Neural cell (in vitro differentiated cells): Measurements from ENCODE around the gene SELENOI. TPM values are rescaled to one million over a fixed set of nuclear protein-coding genes. Genes with fewer than 3 reads are reported as not detected.

ENCODE experiments used
- H2AFZ ChIP-seq: fragments of 200-600, 300-800 bp; sonication (generic), shearing (Covaris generic); 2 replicates; pipeline ENCODE4 v1.6.0; 2014; ENCODE audit warnings: low read depth, mild to moderate bottlenecking, antibody characterized with exemption, low read length, moderate library complexity
- H3F3A ChIP-seq: fragments of 200-600 bp; shearing (Covaris generic); 2 replicates; pipeline ENCODE4 v1.6.1; 2016; ENCODE audit warnings: mild to moderate bottlenecking, moderate library complexity, mixed read lengths, antibody characterized with exemption, low read length; ENCODE audit not compliant: insufficient read depth, poor library complexity, severe bottlenecking
- H3K27ac ChIP-seq: fragments of 200-600, 300-800 bp; sonication (generic), shearing (Covaris generic); 2 replicates; pipeline ENCODE4 v1.5.1; 2014; ENCODE audit warnings: mild to moderate bottlenecking, low read length, moderate library complexity
- H3K27me3 ChIP-seq: fragments of 300-800, 200-600 bp; sonication (generic), shearing (Covaris generic); 2 replicates; pipeline ENCODE4 v1.6.0; 2014; ENCODE audit warnings: mild to moderate bottlenecking, low read depth, low read length, moderate library complexity; ENCODE audit not compliant: insufficient read depth
- H3K36me3 ChIP-seq: fragments of 300-800, 200-600 bp; sonication (generic), shearing (Covaris generic); 2 replicates; pipeline ENCODE4 v1.5.1; 2014; ENCODE audit warnings: mild to moderate bottlenecking, antibody characterized with exemption, low read length, moderate library complexity; ENCODE audit not compliant: insufficient read depth
- H3K4me2 ChIP-seq: fragments of 300-800, 200-600 bp; sonication (generic), shearing (Covaris generic); 2 replicates; pipeline ENCODE4 v1.6.0; 2014; ENCODE audit warnings: mild to moderate bottlenecking, low read length
- H3K4me3 ChIP-seq: fragments of 300-800, 200-600 bp; sonication (generic), shearing (Covaris generic); 2 replicates; pipeline ENCODE4 v1.5.1; 2014; ENCODE audit warnings: mild to moderate bottlenecking, low read length, moderate library complexity
- H3K79me2 ChIP-seq: fragments of 200-600 bp; shearing (Covaris generic); replicated peaks from 2 replicates; pipeline ENCODE4 v1.6.0; 2014; ENCODE audit warnings: mild to moderate bottlenecking, low read length, moderate library complexity; ENCODE audit not compliant: insufficient read depth
- H3K9ac ChIP-seq: fragments of 300-800, 200-600 bp; sonication (generic), shearing (Covaris generic); 2 replicates; pipeline ENCODE4 v1.6.1; 2016; ENCODE audit warnings: mild to moderate bottlenecking, low read length, mixed read lengths
- H3K9me2 ChIP-seq: fragments of 200-600 bp; shearing (Covaris generic); 2 replicates; pipeline ENCODE4 v1.6.1; 2016; ENCODE audit warnings: mild to moderate bottlenecking, low read length, mixed read lengths; ENCODE audit not compliant: insufficient read depth
- H3K9me3 ChIP-seq: fragments of 200-600, 300-800 bp; sonication (generic), shearing (Covaris generic); 2 replicates; pipeline ENCODE4 v1.6.1; 2016; ENCODE audit warnings: mild to moderate bottlenecking, mixed run types, low read length, moderate library complexity, mixed read lengths
- H4K20me1 ChIP-seq: fragments of 200-600 bp; shearing (Covaris generic); 2 replicates; pipeline ENCODE4 v1.6.1; 2016; ENCODE audit warnings: mild to moderate bottlenecking, mixed run types; ENCODE audit not compliant: insufficient read depth
- EP300 ChIP-seq: fragments of 450-650 bp; conservative IDR thresholded peaks from 2 replicates; pipeline ENCODE4 v1.6.1; 2014; ENCODE audit warnings: antibody characterized with exemption, mild to moderate bottlenecking, moderate library complexity; ENCODE audit not compliant: poor library complexity, severe bottlenecking
- EZH2 ChIP-seq: fragments of 200-600, 300-800 bp; shearing (Covaris generic), sonication (generic); IDR thresholded peaks from 2 replicates; pipeline ENCODE4 v1.6.1; 2014; ENCODE audit warnings: antibody characterized with exemption, low read length, borderline replicate concordance, mild to moderate bottlenecking; ENCODE audit not compliant: insufficient read depth, poor library complexity, severe bottlenecking
- MXI1 ChIP-seq: fragments of 450-650 bp; conservative IDR thresholded peaks from 2 replicates; pipeline ENCODE4 v1.6.1; 2014; ENCODE audit warnings: antibody characterized with exemption, mild to moderate bottlenecking; ENCODE audit not compliant: poor library complexity, severe bottlenecking
- POLR2AphosphoS5 ChIP-seq: IDR thresholded peaks from 2 replicates; pipeline ENCODE4 v1.6.1; 2012
- RAD21 ChIP-seq: fragments of 450-650 bp; conservative IDR thresholded peaks from 2 replicates; pipeline ENCODE4 v1.6.1; 2014; ENCODE audit warnings: antibody characterized with exemption, mild to moderate bottlenecking, moderate library complexity
- SMC3 ChIP-seq: fragments of 450-650 bp; conservative IDR thresholded peaks from 2 replicates; pipeline ENCODE4 v1.6.1; 2014; ENCODE audit warnings: antibody characterized with exemption, mild to moderate bottlenecking, moderate library complexity; ENCODE audit not compliant: poor library complexity
- TAF1 ChIP-seq: IDR thresholded peaks from 2 replicates; pipeline ENCODE4 v1.6.1; 2012; ENCODE audit warnings: low read depth
- polyA plus RNA-seq: library from polyadenylated mRNA; depleted of rRNA; stranded (reverse); fragments of >200 nt; gene quantifications from 2 replicates; pipeline ENCODE4 v1.2.3, GENCODE V29; 2014
- TF ChIP-seq, protein P1 (sequence below): fragments of 450-650 bp; IDR thresholded peaks from 2 replicates; pipeline ENCODE4 v1.5.1; 2014; ENCODE audit warnings: antibody characterized with exemption, mild to moderate bottlenecking, moderate library complexity; ENCODE audit not compliant: poor library complexity, severe bottlenecking
- TF ChIP-seq, protein P2 (sequence below): IDR thresholded peaks from 2 replicates; pipeline ENCODE4 v1.6.1; 2012; ENCODE audit warnings: borderline replicate concordance

Gene SELENOI
- polyA plus RNA-seq, 1 donor from 2014 or later = 25.2 TPM

DNA sequence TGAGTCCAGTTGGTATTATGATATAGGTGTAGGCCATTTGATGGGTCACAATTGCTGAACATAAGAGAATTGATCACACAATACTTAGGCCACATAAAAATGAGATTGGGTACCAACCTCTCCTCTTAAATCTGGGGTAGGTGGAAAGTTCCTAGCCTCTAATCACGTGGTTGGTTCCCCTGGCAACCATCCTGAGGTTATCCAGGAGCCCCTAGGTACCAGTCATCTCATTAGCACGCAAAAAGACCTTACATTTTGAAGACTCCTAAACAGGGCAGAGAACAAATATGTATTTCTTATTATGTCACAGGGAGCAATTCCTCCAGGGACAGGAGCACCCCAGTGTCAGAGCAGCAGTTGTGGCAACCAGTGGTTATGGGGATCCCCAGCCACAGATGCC is 12.7 kb upstream of the SELENOI start:
- Histone ChIP-seq H4K20me1 (no peaks in the 10 kb centered on the region), H3K4me3 (peak overlapping the region; percentile 45), H3F3A (no peaks in the 10 kb centered on the region), H2AFZ (no peak overlapping the region), H3K9ac (no peak overlapping the region), H3K4me2 (no peak overlapping the region), H3K36me3 (no peaks in the 10 kb centered on the region), H3K9me2 (no peaks in the 10 kb centered on the region), H3K27ac (peak overlapping the region; percentile 66), H3K9me3 (no peaks in the 10 kb centered on the region), H3K27me3 (no peaks in the 10 kb centered on the region), H3K79me2 (no peaks in the 10 kb centered on the region)
- TF ChIP-seq EZH2 = no peak
- no peak for TF ChIP-seq POLR2AphosphoS5
- TF ChIP-seq MXI1 = no peak
- TF ChIP-seq, protein P1, sequence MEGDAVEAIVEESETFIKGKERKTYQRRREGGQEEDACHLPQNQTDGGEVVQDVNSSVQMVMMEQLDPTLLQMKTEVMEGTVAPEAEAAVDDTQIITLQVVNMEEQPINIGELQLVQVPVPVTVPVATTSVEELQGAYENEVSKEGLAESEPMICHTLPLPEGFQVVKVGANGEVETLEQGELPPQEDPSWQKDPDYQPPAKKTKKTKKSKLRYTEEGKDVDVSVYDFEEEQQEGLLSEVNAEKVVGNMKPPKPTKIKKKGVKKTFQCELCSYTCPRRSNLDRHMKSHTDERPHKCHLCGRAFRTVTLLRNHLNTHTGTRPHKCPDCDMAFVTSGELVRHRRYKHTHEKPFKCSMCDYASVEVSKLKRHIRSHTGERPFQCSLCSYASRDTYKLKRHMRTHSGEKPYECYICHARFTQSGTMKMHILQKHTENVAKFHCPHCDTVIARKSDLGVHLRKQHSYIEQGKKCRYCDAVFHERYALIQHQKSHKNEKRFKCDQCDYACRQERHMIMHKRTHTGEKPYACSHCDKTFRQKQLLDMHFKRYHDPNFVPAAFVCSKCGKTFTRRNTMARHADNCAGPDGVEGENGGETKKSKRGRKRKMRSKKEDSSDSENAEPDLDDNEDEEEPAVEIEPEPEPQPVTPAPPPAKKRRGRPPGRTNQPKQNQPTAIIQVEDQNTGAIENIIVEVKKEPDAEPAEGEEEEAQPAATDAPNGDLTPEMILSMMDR = no peak
- TF ChIP-seq EP300 = no peak
- no peak for TF ChIP-seq SMC3
- no peak for TF ChIP-seq RAD21

DNA sequence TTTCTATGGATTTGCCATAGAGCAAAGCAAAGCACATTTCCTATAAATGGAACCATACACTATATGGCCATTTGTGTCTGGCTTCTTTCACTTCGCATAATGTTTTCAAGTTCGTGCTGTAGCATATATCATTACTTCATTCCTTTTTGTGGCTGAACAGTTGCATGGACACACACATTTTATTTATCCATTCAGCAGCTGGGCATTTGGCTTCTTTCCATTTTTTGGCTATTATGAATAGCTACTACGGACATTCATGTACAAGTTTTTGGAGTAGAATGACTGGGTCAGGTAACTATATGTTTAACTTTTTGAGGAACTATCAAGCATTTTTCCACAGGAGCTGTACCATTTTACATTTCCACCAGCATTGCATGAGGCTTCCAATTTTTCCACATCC is 10.7 kb upstream of the SELENOI start:
- Histone ChIP-seq H3K27me3 (no peaks in the 10 kb centered on the region), H3K79me2 (no peaks in the 10 kb centered on the region), H2AFZ (no peak overlapping the region), H3K4me3 (no peak overlapping the region), H3K9me3 (no peaks in the 10 kb centered on the region), H3K9ac (no peak overlapping the region), H3K9me2 (no peaks in the 10 kb centered on the region), H3F3A (no peaks in the 10 kb centered on the region), H4K20me1 (no peaks in the 10 kb centered on the region), H3K27ac (no peak overlapping the region), H3K36me3 (no peaks in the 10 kb centered on the region), H3K4me2 (no peak overlapping the region)
- TF ChIP-seq EZH2 (no peak), RAD21 (no peak), SMC3 (no peak), TAF1 (no peak), MXI1 (no peak), POLR2AphosphoS5 (no peak), EP300 (no peak)
- TF ChIP-seq, protein P1 = no peak
- TF ChIP-seq, protein P2, sequence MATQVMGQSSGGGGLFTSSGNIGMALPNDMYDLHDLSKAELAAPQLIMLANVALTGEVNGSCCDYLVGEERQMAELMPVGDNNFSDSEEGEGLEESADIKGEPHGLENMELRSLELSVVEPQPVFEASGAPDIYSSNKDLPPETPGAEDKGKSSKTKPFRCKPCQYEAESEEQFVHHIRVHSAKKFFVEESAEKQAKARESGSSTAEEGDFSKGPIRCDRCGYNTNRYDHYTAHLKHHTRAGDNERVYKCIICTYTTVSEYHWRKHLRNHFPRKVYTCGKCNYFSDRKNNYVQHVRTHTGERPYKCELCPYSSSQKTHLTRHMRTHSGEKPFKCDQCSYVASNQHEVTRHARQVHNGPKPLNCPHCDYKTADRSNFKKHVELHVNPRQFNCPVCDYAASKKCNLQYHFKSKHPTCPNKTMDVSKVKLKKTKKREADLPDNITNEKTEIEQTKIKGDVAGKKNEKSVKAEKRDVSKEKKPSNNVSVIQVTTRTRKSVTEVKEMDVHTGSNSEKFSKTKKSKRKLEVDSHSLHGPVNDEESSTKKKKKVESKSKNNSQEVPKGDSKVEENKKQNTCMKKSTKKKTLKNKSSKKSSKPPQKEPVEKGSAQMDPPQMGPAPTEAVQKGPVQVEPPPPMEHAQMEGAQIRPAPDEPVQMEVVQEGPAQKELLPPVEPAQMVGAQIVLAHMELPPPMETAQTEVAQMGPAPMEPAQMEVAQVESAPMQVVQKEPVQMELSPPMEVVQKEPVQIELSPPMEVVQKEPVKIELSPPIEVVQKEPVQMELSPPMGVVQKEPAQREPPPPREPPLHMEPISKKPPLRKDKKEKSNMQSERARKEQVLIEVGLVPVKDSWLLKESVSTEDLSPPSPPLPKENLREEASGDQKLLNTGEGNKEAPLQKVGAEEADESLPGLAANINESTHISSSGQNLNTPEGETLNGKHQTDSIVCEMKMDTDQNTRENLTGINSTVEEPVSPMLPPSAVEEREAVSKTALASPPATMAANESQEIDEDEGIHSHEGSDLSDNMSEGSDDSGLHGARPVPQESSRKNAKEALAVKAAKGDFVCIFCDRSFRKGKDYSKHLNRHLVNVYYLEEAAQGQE = no peak
